Stimulated activated CD8-positive, alpha-beta memory T cell treated with anti-CD3 and anti-CD28 coated beads, Interleukin-4, amount 100 ng/mL, for 24 hours (primary cell): Measurements from ENCODE around the gene RHOG.
A peak's percentile ranks its signal among the peaks of the same experiment; 100 is the strongest.
"Not testable (repeated sequence)": the region's sequence is repeated elsewhere in the genome, so short reads cannot be mapped to it uniquely, and the experiment has no call there.

ENCODE experiments used
- DNase-seq: peaks from one replicate; pipeline ENCODE4 v3.0.0-alpha.2; 2020; ENCODE audit warnings: low read depth

The RHOG gene

GRCh38 chr11:3840870-3841425 is at the start of gene RHOG:
TSS of gene RHOG (minus strand) at chr11:3840959. CDS start at chr11:3828138, 12,821 bp downstream.
- DNase-seq, result peak; percentile 90

GRCh38 chr11:3890014-3890413 is 49.3 kb upstream of the RHOG start:
- DNase-seq, result no peak

- no peak for DNase-seq
Measured at GRCh38 chr11:3888876-3889275, 48.1 kb upstream of the RHOG start.

- no peak for DNase-seq
Measured at GRCh38 chr11:3886985-3887384, 46.2 kb upstream of the RHOG start.

- DNase-seq, result no peak
Measured at GRCh38 chr11:3885855-3886254, 45.1 kb upstream of the RHOG start.

- DNase-seq, result no peak
Measured at GRCh38 chr11:3882655-3883054, 41.9 kb upstream of the RHOG start.

GRCh38 chr11:3880724-3881123 is 40.0 kb upstream of the RHOG start:
- no peak for DNase-seq

GRCh38 chr11:3879967-3880542 is 39.3 kb upstream of the RHOG start:
- DNase-seq, result no peak

GRCh38 chr11:3879216-3879966 is 38.6 kb upstream of the RHOG start:
- no peak for DNase-seq

GRCh38 chr11:3878258-3878584 is 37.5 kb upstream of the RHOG start:
- DNase-seq, result no peak

- DNase-seq, result no peak
Measured at GRCh38 chr11:3877364-3878257, 36.9 kb upstream of the RHOG start.

GRCh38 chr11:3876613-3877012 is 35.9 kb upstream of the RHOG start:
- DNase-seq, result no peak

GRCh38 chr11:3873712-3874349 is 33.1 kb upstream of the RHOG start:
- DNase-seq, result no peak

- DNase-seq, result no peak
Measured at GRCh38 chr11:3867209-3868091, 26.7 kb upstream of the RHOG start.

- DNase-seq, result no peak
Measured at GRCh38 chr11:3866836-3867208, 26.1 kb upstream of the RHOG start.

GRCh38 chr11:3866206-3866605 is 25.4 kb upstream of the RHOG start:
- no peak for DNase-seq

GRCh38 chr11:3865388-3866193 is 24.8 kb upstream of the RHOG start:
- DNase-seq, result no peak

GRCh38 chr11:3861683-3862082 is 20.9 kb upstream of the RHOG start:
- no peak for DNase-seq

- not testable (repeated sequence) for DNase-seq
Measured at GRCh38 chr11:3860898-3861393, 20.2 kb upstream of the RHOG start.

- DNase-seq, result no peak
Measured at GRCh38 chr11:3860375-3860774, 19.6 kb upstream of the RHOG start.
